PC-3 (cell line): ENCODE data around the gene RPS29. TPM values are rescaled to one million over a fixed set of nuclear protein-coding genes. Genes with fewer than 3 reads are reported as not detected.
A peak's percentile ranks its signal among the peaks of the same experiment; 100 is the strongest.

Experiments used
- ATAC-seq: fragments of 200-7000 bp; cut with Tn5 transposase; 2 replicates; pipeline ENCODE4 v1.9.1; 2020; ENCODE audit warnings: mild to moderate bottlenecking, moderate library complexity
- BruUV-seq: library from RNA; stranded (reverse); fragments of 400-500 nt; replicated peaks from 2 replicates; lab custom pipeline; 2021; lab: Mats Ljungman, UMichigan
- CTCF ChIA-PET: fragments of 300-600 bp; sonication (Branson Sonifier 250); formaldehyde crosslinking; loops from one replicate; lab custom pipeline; 2022; ENCODE audit warnings: antibody characterized with exemption; lab: Charles Lee
- POLR2A ChIA-PET: fragments of 300-600 bp; sonication (Branson Sonifier 250); formaldehyde crosslinking; loops from one replicate; lab custom pipeline; 2022; ENCODE audit warnings: antibody characterized with exemption; ENCODE audit not compliant: unreplicated experiment; lab: Charles Lee
- DNase-seq: peaks from one replicate; pipeline ENCODE4 v3.0.0-alpha.2; 2015
- H2AFZ ChIP-seq: fragments of 300-600 bp; sonication (generic); 2 replicates; pipeline ENCODE4 v1.6.0; 2016; ENCODE audit warnings: antibody characterized with exemption, low read length
- H3F3A ChIP-seq: fragments of 300-600 bp; sonication (generic); one replicate; pipeline ENCODE4 v1.6.0; 2017; ENCODE audit warnings: antibody characterized with exemption, low read length, control low read depth, mild to moderate bottlenecking; ENCODE audit not compliant: unreplicated experiment
- H3K27ac ChIP-seq: fragments of 300-600 bp; sonication (generic); 2 replicates; pipeline ENCODE4 v1.5.1; 2016; ENCODE audit warnings: mild to moderate bottlenecking, low read length
- H3K27me3 ChIP-seq: fragments of 300-600 bp; sonication (generic); 2 replicates; pipeline ENCODE4 v1.6.1; 2016; ENCODE audit warnings: low read length, mixed read lengths
- H3K36me3 ChIP-seq: fragments of 300-600 bp; sonication (generic); 2 replicates; pipeline ENCODE4 v1.6.1; 2016; ENCODE audit warnings: low read depth, mixed run types, low read length, mixed read lengths
- H3K4me1 ChIP-seq: fragments of 300-600 bp; sonication (generic); 2 replicates; pipeline ENCODE4 v1.5.1; 2016; ENCODE audit warnings: low read length; ENCODE audit not compliant: insufficient read depth
- H3K4me2 ChIP-seq: fragments of 300-600 bp; sonication (generic); 2 replicates; pipeline ENCODE4 v1.6.0; 2016; ENCODE audit warnings: low read length
- H3K4me3 ChIP-seq: fragments of 300-600 bp; sonication (generic); 2 replicates; pipeline ENCODE4 v1.5.1; 2016; ENCODE audit warnings: mild to moderate bottlenecking, low read length, mixed read lengths
- H3K79me2 ChIP-seq: fragments of 300-600 bp; sonication (generic); 2 replicates; pipeline ENCODE4 v1.6.1; 2017; ENCODE audit warnings: low read length, mixed read lengths
- H3K9ac ChIP-seq: fragments of 300-600 bp; sonication (generic); 2 replicates; pipeline ENCODE4 v1.6.0; 2016; ENCODE audit warnings: mild to moderate bottlenecking, low read length
- H3K9me2 ChIP-seq: fragments of 300-600 bp; sonication (generic); replicated peaks from 2 replicates; pipeline ENCODE4 v1.6.1; 2016; ENCODE audit warnings: mixed run types, low read length, mixed read lengths
- H3K9me3 ChIP-seq: fragments of 300-600 bp; sonication (generic); 2 replicates; pipeline ENCODE4 v1.6.1; 2016; ENCODE audit warnings: low read length, mixed read lengths
- H4K20me1 ChIP-seq: fragments of 300-600 bp; sonication (generic); 2 replicates; pipeline ENCODE4 v1.6.1; 2016; ENCODE audit warnings: low read length, mixed read lengths
- CTCF ChIP-seq: fragments of 300-600 bp; sonication (generic); conservative IDR thresholded peaks from 2 replicates; pipeline ENCODE4 v1.5.1; 2017; ENCODE audit warnings: antibody characterized with exemption, low read depth, mild to moderate bottlenecking, low read length
- EZH2 ChIP-seq: fragments of 300-600 bp; sonication (generic); IDR thresholded peaks from one replicate; pipeline ENCODE4 v1.6.1; 2017; ENCODE audit warnings: antibody characterized with exemption, mild to moderate bottlenecking, low read length; ENCODE audit not compliant: unreplicated experiment
- EZH2phosphoT487 ChIP-seq: fragments of 300-600 bp; sonication (generic); IDR thresholded peaks from 2 replicates; pipeline ENCODE4 v1.6.1; 2018; ENCODE audit warnings: mild to moderate bottlenecking, antibody characterized with exemption, low read length, borderline replicate concordance
- intact Hi-C: fragments of 100-400 bp; cut with micrococcal nuclease; formaldehyde crosslinking; loops from 2 replicates; pipeline ENCODE4 v1.9.0; 2023
- total RNA-seq: library from RNA; depleted of rRNA; stranded (reverse); fragments of >200 nt; gene quantifications from 2 replicates; pipeline ENCODE4 v1.2.3, GENCODE V29; 2014

The RPS29 gene
- total RNA-seq, 1 experiment from 2014 or later: 1,912 TPM

- no TSS peak for BruUV-seq
- intact Hi-C loops: no loop called here
- peaks cover 46% of the 10 kb centered on the region for H3K36me3 ChIP-seq
- no peak overlapping the region for H3K4me2 ChIP-seq
- no peaks in the 10 kb centered on the region for H3K9me3 ChIP-seq
- CTCF ChIA-PET: no interaction called here
- H3K27me3 ChIP-seq: no peaks in the 10 kb centered on the region
- DNase-seq (no peak), ATAC-seq (peak; percentile 14; the same call in 1 of the 2 replicates)
- TF ChIP-seq CTCF: no peak
- no peak for TF ChIP-seq EZH2
- no peak for TF ChIP-seq EZH2phosphoT487
- H4K20me1 ChIP-seq: peaks cover 30% of the 10 kb centered on the region
- peaks cover 56% of the 10 kb centered on the region for H3K79me2 ChIP-seq
- no peak overlapping the region for H3K4me3 ChIP-seq
- H3K27ac ChIP-seq: no peak overlapping the region
- no peaks in the 10 kb centered on the region for H3K9me2 ChIP-seq
- POLR2A ChIA-PET: no interaction called here
- peaks cover 17% of the 10 kb centered on the region for H3F3A ChIP-seq
- H2AFZ ChIP-seq: no peak overlapping the region
- H3K9ac ChIP-seq: no peak overlapping the region
- peaks cover 17% of the 10 kb centered on the region for H3K4me1 ChIP-seq
Measured at GRCh38 chr14:49579841-49580240, 6.3 kb downstream of the RPS29 start.

- Histone ChIP-seq H2AFZ (no peak overlapping the region), H3K9me3 (no peaks in the 10 kb centered on the region), H3K4me3 (no peak overlapping the region), H3K79me2 (peaks cover 39% of the 10 kb centered on the region), H3K36me3 (peaks cover 34% of the 10 kb centered on the region), H3K9me2 (no peaks in the 10 kb centered on the region), H3K4me1 (0 out of 2 replicates have a peak, but pooled peaks cover under 1% of the 10 kb centered on the region), H3K4me2 (no peak overlapping the region), H3K27me3 (no peaks in the 10 kb centered on the region), H3K27ac (no peak overlapping the region), H3K9ac (no peak overlapping the region), H3F3A (peaks cover 7% of the 10 kb centered on the region), H4K20me1 (peaks cover 12% of the 10 kb centered on the region)
- ChIA-PET CTCF (no interaction called here), POLR2A (no interaction called here)
- ATAC-seq (no peak), DNase-seq (no peak)
- intact Hi-C loops: no loop called here
- TF ChIP-seq EZH2phosphoT487: no peak
- no peak for TF ChIP-seq EZH2
- no peak for TF ChIP-seq CTCF
- BruUV-seq: no TSS peak
Measured at GRCh38 chr14:49578141-49578540, 8.0 kb downstream of the RPS29 start.

- no peaks in the 10 kb centered on the region for H4K20me1 ChIP-seq
- intact Hi-C loops: no loop called here
- no peaks in the 10 kb centered on the region for H3K4me1 ChIP-seq
- ChIA-PET CTCF (interaction anchor here (0.7 kb wide), 1 partner anchor 195 kb away, joined by 16 read pairs; no protein-coding TSS in a partner anchor), POLR2A (no interaction called here)
- no TSS peak for BruUV-seq
- H3K27me3 ChIP-seq: no peaks in the 10 kb centered on the region
- DNase-seq (no peak), ATAC-seq (no peak)
- peaks cover 4% of the 10 kb centered on the region; the same call in 1 of the 2 replicates for H3K79me2 ChIP-seq
- H3K4me3 ChIP-seq: no peak overlapping the region
- H3K27ac ChIP-seq: no peak overlapping the region
- H3K9me3 ChIP-seq: no peaks in the 10 kb centered on the region
- TF ChIP-seq CTCF: no peak
- TF ChIP-seq EZH2: no peak
- no peak for TF ChIP-seq EZH2phosphoT487
- no peak overlapping the region for H3K9ac ChIP-seq
- H3K9me2 ChIP-seq: no peaks in the 10 kb centered on the region
- no peak overlapping the region for H2AFZ ChIP-seq
- no peak overlapping the region for H3K4me2 ChIP-seq
- peaks cover 6% of the 10 kb centered on the region for H3F3A ChIP-seq
- peaks cover 29% of the 10 kb centered on the region for H3K36me3 ChIP-seq
Measured at GRCh38 chr14:49574038-49574437, 12.1 kb downstream of the RPS29 start.
